CD14-positive monocyte (primary cell): Measurements from ENCODE around the gene TIMP2. TPM values are rescaled to one million over a fixed set of nuclear protein-coding genes. Genes with fewer than 3 reads are reported as not detected.

Source experiments
- DNase-seq, 3 donors: peaks; one replicate each; pipeline ENCODE4 v3.0.0-alpha.2; 2011 to 2022
- H2AFZ ChIP-seq: 2 replicates; pipeline ENCODE4 v1.6.0; 2012; ENCODE audit warnings: mild to moderate bottlenecking, low read depth, low read length, inconsistent platforms; ENCODE audit not compliant: insufficient read depth, poor library complexity, severe bottlenecking
- H3K27ac ChIP-seq, 2 donors: 1 replicate in 1 of 2; 2 replicates in 1 of 2; pipeline ENCODE4 v1.5.1; 2012 to 2013; ENCODE audit warnings: low read length in 2 of 2, control low read depth in 1 of 2, inconsistent platforms in 1 of 2, low read depth in 1 of 2, mild to moderate bottlenecking in 1 of 2
- H3K27me3 ChIP-seq, 2 donors: one replicate each; pipeline versions ENCODE4 v1.6.0 to v1.6.1; 2011 to 2013; ENCODE audit warnings: low read length in 2 of 2; ENCODE audit not compliant: control insufficient read depth in 2 of 2, insufficient read depth in 2 of 2
- H3K36me3 ChIP-seq, 2 donors: replicated peaks in 1 of 2; 1 replicate in 1 of 2; 2 replicates in 1 of 2; pipeline versions ENCODE4 v1.5.1 to v1.6.1; 2012 to 2013; ENCODE audit warnings: low read length in 2 of 2, control low read depth in 1 of 2, inconsistent platforms in 1 of 2, mild to moderate bottlenecking in 1 of 2; ENCODE audit not compliant: insufficient read depth in 2 of 2, control insufficient read depth in 1 of 2
- H3K4me1 ChIP-seq, 2 donors: 1 replicate in 1 of 2; 2 replicates in 1 of 2; pipeline versions ENCODE4 v1.5.1 to v1.6.1; 2012 to 2013; ENCODE audit warnings: low read length in 2 of 2, control low read depth in 1 of 2, inconsistent platforms in 1 of 2, mild to moderate bottlenecking in 1 of 2, moderate library complexity in 1 of 2; ENCODE audit not compliant: insufficient read depth in 2 of 2, control insufficient read depth in 1 of 2
- H3K4me2 ChIP-seq: replicated peaks from 2 replicates; pipeline ENCODE3; 2012; ENCODE audit warnings: low read length, moderate library complexity, mild to moderate bottlenecking; ENCODE audit not compliant: poor library complexity, severe bottlenecking; ENCODE audit errors: extremely low read depth
- H3K4me3 ChIP-seq, 3 experiments: fragments of 200-600 bp in 1 of 3; sonication (generic) in 1 of 3; replicated peaks in 1 of 3; 1 replicate in 2 of 3; 2 replicates in 1 of 3; pipeline ENCODE4 v1.5.1; 2011 to 2013; ENCODE audit warnings: low read length in 3 of 3, mild to moderate bottlenecking in 3 of 3, control low read depth in 2 of 3, low read depth in 2 of 3, inconsistent platforms in 1 of 3, moderate library complexity in 1 of 3
- H3K79me2 ChIP-seq: 2 replicates; pipeline ENCODE4 v1.6.0; 2012; ENCODE audit warnings: mild to moderate bottlenecking, control low read depth, inconsistent platforms, low read length, moderate library complexity; ENCODE audit not compliant: insufficient read depth
- H3K9ac ChIP-seq: 2 replicates; pipeline ENCODE4 v1.6.0; 2017; ENCODE audit warnings: low read length, mild to moderate bottlenecking; ENCODE audit not compliant: insufficient read depth, poor library complexity, severe bottlenecking
- H3K9me3 ChIP-seq, 2 donors: replicated peaks in 1 of 2; 1 replicate in 1 of 2; 2 replicates in 1 of 2; pipeline versions ENCODE4 v1.5.1 to v1.6.1; 2012 to 2013; ENCODE audit warnings: low read length in 2 of 2, control low read depth in 1 of 2; ENCODE audit not compliant: control insufficient read depth in 1 of 2, insufficient read depth in 1 of 2
- H4K20me1 ChIP-seq: 2 replicates; pipeline ENCODE4 v1.6.0; 2012; ENCODE audit warnings: mild to moderate bottlenecking, low read length, control low read depth, moderate library complexity; ENCODE audit not compliant: insufficient read depth
- H3K27ac Mint-ChIP-seq, 7 donors: one replicate each; pipeline ENCODE4 v1.8.0; 2020; ENCODE audit warnings: mild to moderate bottlenecking in 7 of 7, mixed read lengths in 7 of 7, moderate library complexity in 6 of 7, inconsistent platforms in 2 of 7
- H3K27me3 Mint-ChIP-seq, 3 donors: one replicate each; pipeline ENCODE4 v1.8.0; 2021 to 2022; ENCODE audit warnings: low read depth in 3 of 3, mild to moderate bottlenecking in 3 of 3, mixed read lengths in 3 of 3, moderate library complexity in 3 of 3, inconsistent platforms in 1 of 3
- H3K36me3 Mint-ChIP-seq, 2 donors: one replicate each; pipeline ENCODE4 v1.8.0; 2020; ENCODE audit warnings: mixed read lengths in 2 of 2, inconsistent platforms in 1 of 2, mild to moderate bottlenecking in 1 of 2
- H3K4me1 Mint-ChIP-seq: one replicate; pipeline ENCODE4 v1.8.0; 2020; ENCODE audit warnings: mild to moderate bottlenecking, mixed read lengths
- H3K4me3 Mint-ChIP-seq, 2 donors: one replicate each; pipeline ENCODE4 v1.8.0; 2020; ENCODE audit warnings: mild to moderate bottlenecking in 2 of 2, mixed read lengths in 2 of 2, moderate library complexity in 1 of 2
- H3K9me3 Mint-ChIP-seq, 7 donors: one replicate each; pipeline ENCODE4 v1.8.0; 2020 to 2022; ENCODE audit warnings: mixed read lengths in 7 of 7, mild to moderate bottlenecking in 6 of 7, moderate library complexity in 6 of 7, inconsistent platforms in 2 of 7
- CTCF ChIP-seq: fragments of 200-600 bp; IDR thresholded peaks from one replicate; pipeline ENCODE4 v1.8.0; 2022; ENCODE audit warnings: antibody characterized with exemption, mild to moderate bottlenecking
- WGBS: methylation state at CpG from one replicate; pipeline ENCODE4 v1.1.5; 2013; ENCODE audit warnings: missing lambda C conversion rate; ENCODE audit not compliant: insufficient coverage; 5-methylcytosine and 5-hydroxymethylcytosine counted together
- intact Hi-C, 2 donors: fragments of 100-400 bp; cut with micrococcal nuclease; formaldehyde crosslinking; loops; one replicate each; pipeline versions ENCODE4 v1.15.0 to v1.15.1; 2023
- polyA plus RNA-seq, 3 donors: library from polyadenylated mRNA; depleted of rRNA in 1 of 3; unstranded in 2 of 3; stranded (reverse) in 1 of 3; fragments of 300-500 nt in 2 of 3; fragments of >200 nt in 1 of 3; fragmentation: Illumina TruSeq in 2 of 3; gene quantifications; 1 replicate in 2 of 3; 2 replicates in 1 of 3; pipeline ENCODE4 v1.2.3, GENCODE V29; 2012 to 2021

TIMP2 gene
- polyA plus RNA-seq, 3 donors, result 4.5 to 101 (median 6.4) TPM

- Histone ChIP-seq H3K79me2 (no peaks in the 10 kb centered on the region), H4K20me1 (no peaks in the 10 kb centered on the region), H2AFZ (peak overlapping the region; percentile 62), H3K27ac (peak overlapping the region; percentile 48 to 59), H3K4me3 (peak overlapping the region in 1 of 3 experiments; percentile 32), H3K27me3 (no peaks in the 10 kb centered on the region), H3K4me1 (peaks cover 18 to 21% of the 10 kb centered on the region in 2 donors), H3K4me2 (peak overlapping the region; percentile 40), H3K36me3 (no peaks in the 10 kb centered on the region), H3K9ac (peak overlapping the region; percentile 22), H3K9me3 (no peaks in the 10 kb centered on the region)
- peak; percentile 56 to 71 (median 62) for DNase-seq
- TF ChIP-seq CTCF, result no peak
- Mint-ChIP-seq H3K27ac (peak overlapping the region; percentile 76 to 95 (median 90)), H3K27me3 (peaks cover 6 to 10% (median 7%) of the 10 kb centered on the region in 3 donors), H3K4me3 (peak overlapping the region; percentile 7 to 54), H3K9me3 (no peaks in the 10 kb centered on the region), H3K36me3 (peaks cover 0 to 2% of the 10 kb centered on the region in 2 donors), H3K4me1 (peaks cover 22% of the 10 kb centered on the region)
- intact Hi-C loops, result loop anchor here in 1 of 2 donors (5.0 kb wide), 1 partner anchor 33 kb away; no protein-coding TSS in a partner anchor
- WGBS, result 19% methylated on average over 10 of the region's 16 CpGs
These were observed 8.9 kb upstream of the TIMP2 start for GRCh38 chr17:78933959-78934568.

GRCh38 chr17:78933025-78933958 lies 8.1 kb upstream of the TIMP2 start:
- no peaks in the 10 kb centered on the region for H4K20me1 ChIP-seq
- intact Hi-C loops, result loop anchor here in 1 of 2 donors (5.0 kb wide), 1 partner anchor 34 kb away; no protein-coding TSS in a partner anchor
- H3K4me2 ChIP-seq, result peak overlapping the region; percentile 40
- H3K27me3 ChIP-seq, result no peaks in the 10 kb centered on the region
- no peak overlapping the region for H3K9ac ChIP-seq
- DNase-seq, result peak; percentile 66 to 79 (median 69)
- no peaks in the 10 kb centered on the region for H3K9me3 ChIP-seq
- no peaks in the 10 kb centered on the region for H3K36me3 ChIP-seq
- Mint-ChIP-seq H3K27me3 (peaks cover 4 to 11% (median 8%) of the 10 kb centered on the region in 3 donors), H3K4me3 (peak overlapping the region; percentile 35 to 54), H3K4me1 (peaks cover 22% of the 10 kb centered on the region), H3K27ac (peak overlapping the region; percentile 78 to 95 (median 90)), H3K36me3 (peaks cover 0 to 2% of the 10 kb centered on the region in 2 donors), H3K9me3 (no peaks in the 10 kb centered on the region)
- H3K27ac ChIP-seq, result peak overlapping the region; percentile 48 to 59
- 72% methylated on average over 15 of the region's 18 CpGs for WGBS
- peak overlapping the region in 1 of 3 experiments; percentile 32 for H3K4me3 ChIP-seq
- H3K79me2 ChIP-seq, result no peaks in the 10 kb centered on the region
- no peak for TF ChIP-seq CTCF
- H2AFZ ChIP-seq, result peak overlapping the region; percentile 62
- peaks cover 18 to 21% of the 10 kb centered on the region in 2 donors for H3K4me1 ChIP-seq
